MM.1S (cell line): ENCODE measurements around the gene SPTLC3.

Experiments used
- DNase-seq: peaks from one replicate; pipeline ENCODE4 v3.0.0-alpha.2; 2015
- H2AFZ ChIP-seq: fragments of 300-600 bp; sonication (generic); 2 replicates; pipeline ENCODE4 v1.6.0; 2016; ENCODE audit warnings: antibody characterized with exemption, low read length
- H3F3A ChIP-seq: fragments of 300-600 bp; sonication (generic); 2 replicates; pipeline ENCODE4 v1.6.1; 2016; ENCODE audit warnings: mild to moderate bottlenecking, antibody characterized with exemption, low read length, moderate library complexity, mixed read lengths; ENCODE audit not compliant: insufficient read depth
- H3K27ac ChIP-seq: fragments of 300-600 bp; sonication (generic); 2 replicates; pipeline ENCODE4 v1.5.1; 2016; ENCODE audit warnings: mild to moderate bottlenecking, low read length
- H3K27me3 ChIP-seq: fragments of 300-600 bp; sonication (generic); replicated peaks from 2 replicates; pipeline ENCODE4 v1.6.0; 2016; ENCODE audit warnings: low read length; ENCODE audit not compliant: insufficient read depth
- H3K36me3 ChIP-seq: fragments of 300-600 bp; sonication (generic); replicated peaks from 2 replicates; pipeline ENCODE4 v1.6.1; 2016; ENCODE audit warnings: mild to moderate bottlenecking, low read length, mixed read lengths; ENCODE audit not compliant: insufficient read depth
- H3K4me1 ChIP-seq: fragments of 300-600 bp; sonication (generic); 2 replicates; pipeline ENCODE4 v1.6.1; 2016; ENCODE audit warnings: low read length, mixed read lengths
- H3K4me2 ChIP-seq: fragments of 300-600 bp; sonication (generic); 2 replicates; pipeline ENCODE4 v1.6.0; 2016; ENCODE audit warnings: low read depth, low read length
- H3K4me3 ChIP-seq: fragments of 300-600 bp; sonication (generic); 2 replicates; pipeline ENCODE4 v1.5.1; 2016; ENCODE audit warnings: low read length, mixed read lengths
- H3K79me2 ChIP-seq: fragments of 300-600 bp; sonication (generic); 2 replicates; pipeline ENCODE4 v1.6.1; 2016; ENCODE audit warnings: mixed run types, low read length, mixed read lengths
- H3K9ac ChIP-seq: fragments of 300-600 bp; sonication (generic); 2 replicates; pipeline ENCODE4 v1.6.1; 2016; ENCODE audit warnings: low read length, mixed read lengths
- H3K9me2 ChIP-seq: fragments of 300-600 bp; sonication (generic); replicated peaks from 2 replicates; pipeline ENCODE4 v1.6.1; 2016; ENCODE audit warnings: mild to moderate bottlenecking, low read length, mixed read lengths; ENCODE audit not compliant: insufficient read depth
- H3K9me3 ChIP-seq: fragments of 300-600 bp; sonication (generic); replicated peaks from 2 replicates; pipeline ENCODE4 v1.6.1; 2016; ENCODE audit warnings: mild to moderate bottlenecking, low read length, mixed read lengths; ENCODE audit not compliant: insufficient read depth
- H4K20me1 ChIP-seq: fragments of 300-600 bp; sonication (generic); 2 replicates; pipeline ENCODE4 v1.6.1; 2016; ENCODE audit warnings: mild to moderate bottlenecking, low read length, moderate library complexity, mixed read lengths; ENCODE audit not compliant: insufficient read depth
- CTCF ChIP-seq: fragments of 300-600 bp; sonication (generic); IDR thresholded peaks from 2 replicates; pipeline ENCODE4 v1.5.1; 2016; ENCODE audit warnings: antibody characterized with exemption, low read length, mixed read lengths
- EZH2 ChIP-seq: fragments of 300-600 bp; sonication (generic); optimal IDR thresholded peaks from 2 replicates; pipeline ENCODE3; 2017; ENCODE audit warnings: low read depth, mild to moderate bottlenecking, antibody characterized with exemption, low read length, mixed read lengths
- EZH2phosphoT487 ChIP-seq: fragments of 300-600 bp; sonication (generic); IDR thresholded peaks from 2 replicates; pipeline ENCODE4 v1.6.1; 2018; ENCODE audit warnings: antibody characterized with exemption, low read length

Gene SPTLC3

GRCh38 chr20:13173201-13173600 is 164.4 kb downstream of the SPTLC3 start:
- H3K27me3 ChIP-seq: no peaks in the 10 kb centered on the region
- no peaks in the 10 kb centered on the region for H4K20me1 ChIP-seq
- no peaks in the 10 kb centered on the region for H3K9me3 ChIP-seq
- H3K36me3 ChIP-seq: no peaks in the 10 kb centered on the region
- H3K4me1 ChIP-seq: no peaks in the 10 kb centered on the region
- H3K4me2 ChIP-seq: no peak overlapping the region
- H3F3A ChIP-seq: no peaks in the 10 kb centered on the region
- TF ChIP-seq EZH2: no peak
- no peak for TF ChIP-seq EZH2phosphoT487
- TF ChIP-seq CTCF: no peak
- no peak overlapping the region for H3K4me3 ChIP-seq
- H3K9me2 ChIP-seq: no peaks in the 10 kb centered on the region
- no peak overlapping the region for H3K9ac ChIP-seq
- H2AFZ ChIP-seq: no peak overlapping the region
- no peak overlapping the region for H3K27ac ChIP-seq
- DNase-seq: no peak
- H3K79me2 ChIP-seq: no peaks in the 10 kb centered on the region

GRCh38 chr20:13174402-13174801 is 165.6 kb downstream of the SPTLC3 start:
- Histone ChIP-seq H3K27ac (no peak overlapping the region), H3F3A (no peaks in the 10 kb centered on the region), H3K9me2 (no peaks in the 10 kb centered on the region), H3K36me3 (no peaks in the 10 kb centered on the region), H3K27me3 (no peaks in the 10 kb centered on the region), H3K4me1 (no peaks in the 10 kb centered on the region), H4K20me1 (no peaks in the 10 kb centered on the region), H3K4me2 (no peak overlapping the region), H3K79me2 (no peaks in the 10 kb centered on the region), H3K9ac (no peak overlapping the region), H2AFZ (no peak overlapping the region), H3K9me3 (no peaks in the 10 kb centered on the region), H3K4me3 (no peak overlapping the region)
- DNase-seq: no peak
- no peak for TF ChIP-seq EZH2phosphoT487
- no peak for TF ChIP-seq EZH2
- no peak for TF ChIP-seq CTCF

- Histone ChIP-seq H3K79me2 (no peaks in the 10 kb centered on the region), H3K9me3 (no peaks in the 10 kb centered on the region), H3K36me3 (no peaks in the 10 kb centered on the region), H2AFZ (no peak overlapping the region), H3F3A (no peaks in the 10 kb centered on the region), H3K4me3 (no peak overlapping the region), H3K4me1 (no peaks in the 10 kb centered on the region), H4K20me1 (no peaks in the 10 kb centered on the region), H3K27ac (no peak overlapping the region), H3K9ac (no peak overlapping the region), H3K27me3 (no peaks in the 10 kb centered on the region), H3K9me2 (no peaks in the 10 kb centered on the region), H3K4me2 (no peak overlapping the region)
- TF ChIP-seq CTCF: no peak
- TF ChIP-seq EZH2phosphoT487: no peak
- no peak for TF ChIP-seq EZH2
- no peak for DNase-seq
These were observed 172.5 kb downstream of the SPTLC3 start for GRCh38 chr20:13180986-13181889.
